Activated naive CD8-positive, alpha-beta T cell (primary cell): ENCODE measurements around the gene OSBPL2.

Source experiments
- H3K27ac Mint-ChIP-seq: one replicate; pipeline ENCODE4 v1.8.0; 2021; ENCODE audit warnings: mixed read lengths
- H3K27me3 Mint-ChIP-seq: one replicate; pipeline ENCODE4 v1.8.0; 2021; ENCODE audit warnings: mixed read lengths
- H3K36me3 Mint-ChIP-seq: one replicate; pipeline ENCODE4 v1.8.0; 2021; ENCODE audit warnings: mixed read lengths
- H3K4me1 Mint-ChIP-seq: one replicate; pipeline ENCODE4 v1.8.0; 2021; ENCODE audit warnings: low read depth, mixed read lengths
- H3K4me3 Mint-ChIP-seq: one replicate; pipeline ENCODE4 v1.8.0; 2021; ENCODE audit warnings: mild to moderate bottlenecking, mixed read lengths
- H3K9me3 Mint-ChIP-seq: one replicate; pipeline ENCODE4 v1.8.0; 2021; ENCODE audit warnings: low read depth, mixed read lengths

The OSBPL2 gene

DNA sequence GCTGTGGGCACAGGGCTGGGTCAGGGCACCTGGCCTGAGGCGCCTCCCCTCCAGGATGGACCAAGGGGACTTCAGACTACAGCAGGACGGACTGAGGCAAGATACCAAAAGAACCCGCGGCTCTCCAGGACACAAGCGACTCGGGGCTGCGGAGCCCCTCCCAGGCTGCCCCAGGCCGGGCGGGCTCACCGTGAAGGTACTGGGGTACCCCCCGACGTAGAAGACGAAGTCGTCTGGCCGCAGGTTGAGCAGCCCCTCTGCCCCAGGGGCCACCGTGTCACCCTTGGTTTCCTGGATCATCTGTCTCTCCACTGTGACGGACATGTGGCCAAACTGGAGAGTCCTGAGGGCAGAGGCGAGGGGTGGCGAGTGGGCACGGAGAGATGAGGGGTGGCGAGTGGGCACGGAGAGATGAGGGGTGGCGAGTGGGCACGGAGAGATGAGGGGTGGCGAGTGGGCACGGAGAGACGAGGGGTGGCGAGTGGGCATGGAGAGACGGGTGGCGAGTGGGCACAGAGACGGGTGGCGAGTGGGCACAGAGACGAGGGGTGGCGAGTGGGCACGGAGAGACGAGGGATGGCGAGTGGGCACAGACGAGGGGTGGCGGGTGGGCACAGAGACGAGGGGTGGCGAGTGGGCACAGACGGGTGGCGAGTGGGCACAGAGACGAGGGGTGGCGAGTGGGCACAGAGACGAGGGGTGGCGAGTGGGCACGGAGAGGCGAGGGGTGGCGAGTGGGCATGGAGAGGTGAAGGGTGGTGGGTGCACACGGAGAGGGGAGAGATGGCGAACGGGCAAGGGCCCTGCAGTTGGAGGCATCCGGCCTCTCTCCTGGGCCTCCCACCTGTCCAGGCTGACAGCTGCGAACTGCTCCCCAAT is 75.4 kb downstream of the OSBPL2 start:
- H3K36me3 Mint-ChIP-seq = no peaks in the 10 kb centered on the region
- H3K9me3 Mint-ChIP-seq = no peaks in the 10 kb centered on the region
- H3K4me1 Mint-ChIP-seq = no peaks in the 10 kb centered on the region
- no peaks in the 10 kb centered on the region for H3K27me3 Mint-ChIP-seq
- H3K4me3 Mint-ChIP-seq = no peak overlapping the region
- H3K27ac Mint-ChIP-seq = no peak overlapping the region

DNA sequence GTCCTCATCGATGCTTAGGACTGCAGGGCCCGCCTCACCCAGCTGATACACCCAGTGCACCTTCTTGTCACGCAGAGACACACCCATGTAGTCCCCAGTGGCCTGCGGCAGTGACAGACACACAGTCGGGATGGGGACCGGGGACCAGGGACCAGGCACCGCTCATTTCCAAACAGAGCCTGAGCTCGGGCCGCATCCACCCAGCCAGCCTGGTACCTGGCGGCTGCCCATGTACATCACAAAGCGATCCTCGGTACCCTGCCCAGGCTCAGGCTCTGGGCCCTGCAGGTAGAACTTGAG is 76.0 kb downstream of the OSBPL2 start:
- Mint-ChIP-seq H3K4me3 (no peak overlapping the region), H3K27ac (no peak overlapping the region), H3K9me3 (no peaks in the 10 kb centered on the region), H3K27me3 (no peaks in the 10 kb centered on the region), H3K4me1 (no peaks in the 10 kb centered on the region), H3K36me3 (no peaks in the 10 kb centered on the region)

DNA sequence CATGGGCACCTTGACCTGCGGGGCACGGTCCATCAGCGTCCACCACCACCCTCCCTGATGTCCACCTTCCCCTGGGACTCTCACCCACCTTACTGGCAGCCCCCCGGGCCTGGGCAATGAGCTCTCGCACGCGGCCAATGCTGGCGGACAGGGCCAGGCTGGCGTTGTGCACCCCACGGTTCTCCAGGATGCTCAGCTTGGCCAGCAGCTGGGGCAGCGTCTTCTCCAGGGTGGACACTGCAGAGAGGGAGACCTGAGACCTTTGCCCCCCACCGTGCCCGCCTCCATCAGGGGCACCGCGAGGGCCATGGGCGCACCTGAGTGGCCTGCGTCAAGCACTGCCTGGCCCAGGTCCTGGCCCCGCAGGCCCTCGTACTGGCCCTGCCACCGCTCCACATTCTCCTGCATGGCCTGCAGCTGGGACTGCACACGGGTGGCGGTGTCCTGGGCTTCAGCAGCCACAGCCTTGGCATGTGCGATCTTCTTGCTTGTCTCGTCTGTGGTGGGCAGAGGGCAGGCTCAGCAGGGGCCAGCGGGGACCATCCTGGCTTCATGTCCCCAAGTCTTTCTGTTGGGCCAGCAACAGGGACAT is 76.5 kb downstream of the OSBPL2 start:
- no peaks in the 10 kb centered on the region for H3K27me3 Mint-ChIP-seq
- no peaks in the 10 kb centered on the region for H3K9me3 Mint-ChIP-seq
- no peak overlapping the region for H3K4me3 Mint-ChIP-seq
- H3K36me3 Mint-ChIP-seq = no peaks in the 10 kb centered on the region
- H3K27ac Mint-ChIP-seq = no peak overlapping the region
- no peaks in the 10 kb centered on the region for H3K4me1 Mint-ChIP-seq

DNA sequence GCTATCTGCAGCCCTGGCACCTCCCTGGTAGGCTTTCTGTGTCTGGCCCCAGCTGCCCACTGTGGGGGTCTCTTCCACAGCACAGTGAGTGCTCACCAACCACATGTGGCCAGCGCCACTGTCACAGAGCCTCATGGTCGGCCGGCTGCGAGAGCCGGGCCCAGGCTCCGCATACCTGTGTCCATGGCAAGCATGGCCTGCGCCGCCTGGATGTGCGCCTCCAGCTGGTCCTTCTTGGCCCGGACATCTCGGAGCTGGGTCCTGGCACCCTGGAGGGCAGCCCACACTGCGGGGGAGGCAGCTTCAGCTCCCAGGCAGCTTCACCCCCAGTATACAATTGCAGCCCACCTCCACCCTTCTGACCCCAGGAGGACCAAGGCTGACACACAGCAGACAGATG is 77.5 kb downstream of the OSBPL2 start:
- Mint-ChIP-seq H3K27me3 (no peaks in the 10 kb centered on the region), H3K27ac (no peak overlapping the region), H3K4me3 (no peak overlapping the region), H3K36me3 (no peaks in the 10 kb centered on the region), H3K4me1 (no peaks in the 10 kb centered on the region), H3K9me3 (no peaks in the 10 kb centered on the region)

DNA sequence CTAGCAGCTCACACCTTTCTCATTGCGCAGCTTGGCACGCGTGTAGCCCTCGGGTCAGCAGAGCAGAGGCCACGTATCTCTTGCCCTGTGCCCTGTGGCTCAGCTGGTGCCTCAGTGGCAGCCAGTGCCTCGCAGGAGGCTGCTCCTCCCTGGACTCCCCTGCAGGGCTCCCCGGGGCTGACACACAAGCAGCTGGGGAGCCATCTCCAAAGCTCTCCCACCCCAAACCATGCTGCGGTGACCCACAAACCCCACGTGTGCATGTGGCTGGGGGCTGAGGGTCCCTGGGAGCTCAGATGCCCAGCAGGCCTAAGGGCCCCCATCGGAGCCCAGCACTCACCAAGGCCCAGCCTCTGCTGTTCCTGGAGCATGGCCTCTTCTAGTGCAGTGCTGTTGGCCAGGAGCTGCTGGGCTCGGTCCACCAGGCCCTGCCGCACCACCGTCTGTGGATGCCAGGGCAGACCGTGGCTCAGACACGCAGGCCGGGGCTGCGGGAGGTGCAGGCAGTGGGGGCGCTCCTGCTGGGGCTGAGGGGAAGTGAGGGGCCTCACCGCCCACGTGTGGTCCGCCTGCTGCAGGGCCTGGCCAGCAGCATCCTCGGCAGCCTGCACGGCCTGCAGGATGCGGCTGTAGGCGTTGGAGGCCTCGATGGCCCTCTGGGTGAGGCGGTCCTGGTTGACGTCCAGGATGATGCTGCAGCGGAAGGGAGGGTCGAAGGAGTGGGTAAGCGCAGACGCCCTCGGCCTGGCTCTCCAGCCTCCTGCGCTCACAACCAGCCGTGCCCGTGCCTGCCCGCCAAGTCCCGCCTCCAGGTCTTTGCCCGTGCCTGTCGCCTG is 78.2 kb downstream of the OSBPL2 start:
- Mint-ChIP-seq H3K36me3 (no peaks in the 10 kb centered on the region), H3K9me3 (no peaks in the 10 kb centered on the region), H3K27me3 (no peaks in the 10 kb centered on the region), H3K27ac (no peak overlapping the region), H3K4me3 (no peak overlapping the region), H3K4me1 (no peaks in the 10 kb centered on the region)

DNA sequence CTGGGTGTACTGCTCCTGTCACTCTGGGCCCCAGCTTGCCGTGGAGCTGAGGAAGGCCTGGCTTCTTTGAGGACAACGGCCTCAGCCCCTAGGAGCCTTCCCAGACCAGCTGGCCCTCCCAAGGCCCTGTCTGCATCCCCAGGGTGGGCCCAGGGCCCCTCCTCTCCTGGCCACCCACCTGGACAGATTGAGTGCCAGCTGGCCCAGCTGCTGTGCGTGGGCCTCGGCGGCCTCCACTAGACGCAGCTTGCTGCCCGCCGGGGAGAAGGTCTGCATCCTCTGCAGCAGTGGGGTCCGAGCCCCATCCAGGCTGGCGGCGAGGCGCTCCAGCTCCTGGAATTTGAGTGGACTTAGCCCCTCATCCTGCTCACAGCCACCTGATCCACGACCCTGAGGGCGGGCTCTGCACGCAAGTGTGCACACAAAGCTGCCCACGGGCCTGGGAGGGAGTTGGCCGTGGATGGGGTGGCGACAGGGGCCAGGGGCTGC is 78.9 kb downstream of the OSBPL2 start:
- no peaks in the 10 kb centered on the region for H3K4me1 Mint-ChIP-seq
- H3K9me3 Mint-ChIP-seq = no peaks in the 10 kb centered on the region
- no peaks in the 10 kb centered on the region for H3K36me3 Mint-ChIP-seq
- no peak overlapping the region for H3K4me3 Mint-ChIP-seq
- H3K27me3 Mint-ChIP-seq = no peaks in the 10 kb centered on the region
- no peak overlapping the region for H3K27ac Mint-ChIP-seq

DNA sequence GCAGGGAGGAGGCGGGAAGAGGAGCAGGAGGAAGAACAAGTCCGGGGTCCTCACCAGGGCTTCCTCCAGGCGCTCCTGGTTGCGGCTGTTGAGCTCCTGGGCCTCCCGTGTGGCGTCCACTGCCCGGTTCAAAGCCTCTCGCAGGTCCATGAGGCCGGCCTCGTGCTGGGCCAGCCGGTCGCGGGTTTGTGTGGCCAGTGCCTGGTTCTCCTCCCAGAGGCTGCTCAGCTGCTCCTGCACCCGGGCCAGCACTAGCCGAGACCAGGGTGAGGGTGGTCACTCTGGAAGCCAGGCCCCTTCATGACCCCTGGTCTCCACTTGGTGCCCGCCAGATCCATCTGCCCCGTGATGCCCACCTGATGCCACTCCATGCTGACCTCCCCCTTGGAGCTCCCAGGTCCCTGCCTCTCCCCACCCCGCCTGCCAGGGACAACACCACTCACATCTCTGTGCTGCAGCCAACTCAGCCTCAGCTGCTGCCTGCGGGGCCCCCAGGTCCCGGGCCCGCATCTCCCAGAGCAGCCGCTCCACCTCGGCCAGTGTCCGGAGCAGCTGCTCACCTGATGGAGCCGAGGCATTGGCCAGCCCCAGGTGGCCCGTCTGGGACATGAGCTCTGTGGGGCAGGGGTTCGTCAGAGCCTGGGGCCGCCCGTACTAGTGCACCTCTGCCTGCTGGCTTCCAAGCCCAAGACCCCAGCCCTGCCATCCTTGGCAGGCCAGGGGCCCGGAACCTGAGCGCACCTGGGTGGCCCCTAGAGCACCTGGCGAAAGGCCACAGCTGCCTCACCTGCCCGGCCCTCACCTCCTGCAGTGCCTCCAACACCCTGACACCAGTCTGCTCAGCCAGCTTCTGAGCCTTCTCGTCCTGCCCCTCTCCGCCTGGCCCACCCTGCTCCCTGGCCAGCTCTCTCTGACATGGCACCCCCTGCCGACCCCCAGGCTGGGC is 80.4 kb downstream of the OSBPL2 start:
- Mint-ChIP-seq H3K4me3 (no peak overlapping the region), H3K4me1 (no peaks in the 10 kb centered on the region), H3K27ac (no peak overlapping the region), H3K27me3 (no peaks in the 10 kb centered on the region), H3K9me3 (no peaks in the 10 kb centered on the region), H3K36me3 (no peaks in the 10 kb centered on the region)

DNA sequence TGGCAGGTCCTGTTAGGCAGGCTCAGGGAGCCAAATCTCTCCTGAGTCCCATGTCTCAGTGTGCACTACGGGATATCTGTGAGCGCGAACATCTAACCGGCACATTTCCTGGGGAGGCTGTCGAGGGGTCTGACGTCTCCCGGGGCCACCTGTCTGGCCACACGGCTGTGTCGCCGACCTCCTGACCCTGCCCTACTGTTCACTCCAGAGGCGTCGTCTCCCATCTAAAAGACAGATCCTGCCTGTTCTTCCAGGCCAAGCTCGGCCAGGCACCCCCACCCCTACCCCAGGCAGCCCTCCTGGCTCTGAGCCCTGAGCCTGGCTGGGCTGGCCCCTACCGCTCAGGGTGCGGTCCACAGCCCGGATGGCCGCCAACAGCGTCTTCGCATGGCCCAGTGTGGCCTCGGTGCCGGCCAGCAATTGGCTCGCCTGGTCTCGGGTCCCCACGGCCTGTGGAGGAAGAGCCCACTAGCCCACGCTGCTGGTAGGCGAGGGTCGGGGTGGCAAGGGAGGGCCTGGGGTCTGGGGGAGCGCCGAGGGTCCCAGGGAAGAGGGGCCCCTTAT is 81.1 kb downstream of the OSBPL2 start:
- no peaks in the 10 kb centered on the region for H3K4me1 Mint-ChIP-seq
- H3K27me3 Mint-ChIP-seq = no peaks in the 10 kb centered on the region
- H3K9me3 Mint-ChIP-seq = no peaks in the 10 kb centered on the region
- no peaks in the 10 kb centered on the region for H3K36me3 Mint-ChIP-seq
- no peak overlapping the region for H3K4me3 Mint-ChIP-seq
- H3K27ac Mint-ChIP-seq = no peak overlapping the region

DNA sequence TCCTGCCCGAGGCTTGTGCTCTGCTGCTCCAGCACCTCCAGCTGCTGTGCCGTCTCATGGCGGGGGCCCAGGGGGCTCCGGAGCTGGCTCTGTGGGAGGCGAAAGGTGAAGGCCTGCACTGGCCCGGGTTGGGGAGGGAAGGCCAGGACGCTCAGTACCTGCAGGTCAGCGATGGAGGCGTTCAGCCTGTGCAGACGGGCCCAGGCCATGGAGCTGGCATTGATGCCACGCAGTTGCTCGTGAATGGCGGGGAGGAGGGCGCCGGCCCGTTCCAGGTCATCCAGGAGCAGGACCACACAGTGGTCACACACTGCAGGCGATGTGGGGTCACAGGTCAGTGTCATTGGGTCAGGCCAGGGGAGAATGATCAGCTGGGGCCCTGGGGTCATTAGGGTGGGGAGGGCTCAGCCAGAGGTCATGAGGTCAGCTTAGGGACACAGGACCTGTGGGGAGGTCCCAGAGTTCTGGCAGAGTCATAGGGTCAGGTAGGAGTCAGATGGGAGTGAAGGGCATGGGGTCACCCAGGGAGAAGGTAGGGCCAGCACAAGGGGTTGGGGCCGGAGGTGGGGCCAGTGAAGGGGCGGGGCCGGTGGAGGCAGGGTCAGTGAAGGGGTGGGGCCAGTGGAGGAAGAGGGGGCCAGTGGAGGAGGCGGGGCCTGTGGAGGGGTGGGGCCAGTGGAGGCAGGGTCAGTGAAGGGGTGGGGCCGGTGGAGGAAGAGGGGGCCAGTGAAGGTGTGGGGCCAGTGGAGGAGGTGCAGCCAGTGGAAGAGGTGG is 82.4 kb downstream of the OSBPL2 start:
- H3K9me3 Mint-ChIP-seq = no peaks in the 10 kb centered on the region
- H3K27me3 Mint-ChIP-seq = no peaks in the 10 kb centered on the region
- no peaks in the 10 kb centered on the region for H3K36me3 Mint-ChIP-seq
- no peak overlapping the region for H3K4me3 Mint-ChIP-seq
- H3K4me1 Mint-ChIP-seq = no peaks in the 10 kb centered on the region
- H3K27ac Mint-ChIP-seq = no peak overlapping the region

DNA sequence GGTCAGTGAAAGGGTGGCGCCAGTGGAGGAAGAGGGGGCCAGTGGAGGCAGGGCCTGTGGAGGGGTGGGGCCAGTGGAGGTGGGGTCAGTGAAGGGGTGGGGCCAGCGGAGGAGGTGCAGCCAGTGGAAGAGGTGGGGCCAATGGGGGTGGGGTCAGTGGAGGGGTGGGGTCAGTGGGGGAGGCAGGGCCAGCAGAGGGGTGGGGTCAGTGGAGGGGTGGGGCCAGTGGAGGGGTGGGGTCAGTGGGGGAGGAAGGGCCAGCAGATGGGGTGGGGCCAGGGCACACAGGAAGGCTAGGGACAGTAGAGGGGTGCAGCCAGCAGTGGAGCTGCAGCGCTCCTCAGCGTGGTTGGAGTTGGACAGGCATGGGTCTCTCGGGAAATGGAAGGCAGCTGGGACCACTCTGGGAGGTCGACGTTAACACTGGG is 83.2 kb downstream of the OSBPL2 start:
- Mint-ChIP-seq H3K4me1 (no peaks in the 10 kb centered on the region), H3K27me3 (no peaks in the 10 kb centered on the region), H3K27ac (no peak overlapping the region), H3K9me3 (no peaks in the 10 kb centered on the region), H3K4me3 (no peak overlapping the region), H3K36me3 (no peaks in the 10 kb centered on the region)

DNA sequence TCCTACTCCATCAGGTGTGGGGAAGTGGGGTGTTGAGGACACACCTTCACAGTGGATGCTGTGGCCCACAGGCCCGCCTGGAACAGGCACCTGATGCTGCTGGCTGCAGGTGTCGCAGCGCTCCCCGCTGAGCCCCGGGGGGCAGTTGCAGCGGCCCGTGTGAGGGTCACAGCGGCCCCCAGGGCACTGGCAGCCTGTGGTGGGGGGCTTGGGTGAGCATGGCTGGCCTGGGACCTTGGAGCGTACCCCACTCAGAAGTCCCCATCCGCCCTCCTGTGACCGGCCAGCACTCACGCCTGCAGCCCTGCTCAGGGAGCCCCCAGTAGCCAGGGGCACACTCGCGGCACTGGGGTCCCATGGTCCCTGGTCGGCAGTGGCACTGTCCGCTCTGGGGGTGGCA is 83.7 kb downstream of the OSBPL2 start:
- Mint-ChIP-seq H3K27me3 (no peaks in the 10 kb centered on the region), H3K9me3 (no peaks in the 10 kb centered on the region), H3K4me1 (no peaks in the 10 kb centered on the region), H3K27ac (no peak overlapping the region), H3K4me3 (no peak overlapping the region), H3K36me3 (no peaks in the 10 kb centered on the region)

DNA sequence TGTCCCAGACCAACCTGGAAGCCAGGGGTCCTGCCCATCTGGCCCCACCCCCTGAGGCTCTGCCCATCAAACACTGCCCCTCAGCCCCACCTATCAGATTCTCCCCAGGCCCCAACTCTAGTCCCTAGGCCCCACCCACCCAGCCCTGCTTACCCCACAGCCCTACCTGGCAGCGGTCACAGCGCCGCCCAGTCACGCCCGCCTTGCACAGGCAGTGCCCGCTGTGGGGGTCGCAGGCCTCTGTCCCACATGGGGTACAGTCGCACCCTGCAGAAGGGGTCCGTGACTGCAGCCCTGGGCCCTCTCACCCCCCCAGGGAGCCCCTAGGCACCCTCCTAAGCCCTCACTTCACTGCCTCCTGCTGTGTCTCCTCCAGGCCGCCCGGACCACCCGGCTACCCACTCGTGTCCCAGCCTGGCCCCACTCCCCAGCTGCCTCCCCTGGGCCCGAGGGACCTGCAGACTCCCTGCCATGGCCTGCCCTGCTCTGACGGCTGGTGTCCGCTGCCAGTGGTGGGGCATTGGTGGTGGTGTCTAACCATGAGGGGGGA is 84.2 kb downstream of the OSBPL2 start:
- Mint-ChIP-seq H3K4me3 (no peak overlapping the region), H3K27me3 (no peaks in the 10 kb centered on the region), H3K36me3 (no peaks in the 10 kb centered on the region), H3K9me3 (no peaks in the 10 kb centered on the region), H3K4me1 (no peaks in the 10 kb centered on the region), H3K27ac (no peak overlapping the region)

DNA sequence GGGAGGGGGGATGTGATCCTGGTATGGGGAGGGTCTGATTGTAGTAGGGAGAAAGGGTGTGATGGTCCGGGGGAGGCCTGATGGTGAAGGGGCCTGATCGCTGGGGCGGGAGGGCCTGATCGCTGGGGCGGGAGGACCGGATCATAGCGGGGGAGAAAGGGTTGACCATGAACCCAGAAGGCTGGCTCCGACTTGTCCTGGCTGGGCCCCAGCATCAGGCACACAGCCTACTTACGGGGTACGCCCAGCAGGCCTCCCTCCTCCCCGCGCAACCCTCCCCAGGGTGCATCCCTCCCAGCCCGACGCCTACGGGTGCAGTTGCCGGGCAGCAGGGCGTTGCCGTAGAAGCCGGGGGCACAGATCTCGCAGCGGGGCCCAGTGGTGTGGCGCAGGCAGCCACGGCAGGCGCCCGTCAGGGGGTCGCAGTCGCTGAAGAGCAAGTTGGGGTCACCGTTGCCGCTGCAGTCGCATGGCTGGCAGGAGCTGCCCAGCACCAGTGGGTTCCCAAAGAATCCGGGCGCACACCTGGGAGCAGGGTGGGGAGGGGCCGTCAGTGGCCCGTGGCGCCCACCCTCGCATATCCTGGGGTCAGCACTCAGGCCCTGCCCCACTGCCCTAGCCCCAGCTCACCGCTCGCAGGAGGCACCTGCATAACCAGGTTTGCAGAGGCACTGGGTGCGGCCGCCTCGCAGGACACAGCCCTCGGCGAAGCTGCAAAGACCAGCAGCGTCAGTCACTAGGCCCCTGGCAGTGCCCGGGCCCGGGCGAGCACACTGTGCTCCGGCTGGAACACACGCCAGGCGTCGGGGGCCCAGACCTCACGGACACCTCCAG is 85.0 kb downstream of the OSBPL2 start:
- H3K36me3 Mint-ChIP-seq = no peaks in the 10 kb centered on the region

More for the DNA sequence above, 85.0 kb downstream of the OSBPL2 start:
- H3K27ac Mint-ChIP-seq = no peak overlapping the region
- no peak overlapping the region for H3K4me3 Mint-ChIP-seq
- H3K27me3 Mint-ChIP-seq = no peaks in the 10 kb centered on the region
- H3K4me1 Mint-ChIP-seq = no peaks in the 10 kb centered on the region
- H3K9me3 Mint-ChIP-seq = no peaks in the 10 kb centered on the region
